Endothelial cell of umbilical vein (primary cell): ENCODE data around the gene ATP10A. TPM values are rescaled to one million over a fixed set of nuclear protein-coding genes. Genes with fewer than 3 reads are reported as not detected.

Experiments used
- BruUV-seq: library from RNA; stranded (reverse); fragments of 400-500 nt; replicated peaks from 2 replicates; lab custom pipeline; 2021; lab: Mats Ljungman, UMichigan
- CTCF ChIA-PET: fragments of 300-600, 350-600 bp; sonication (Branson Sonifier 250); formaldehyde crosslinking; loops from one replicate; lab custom pipeline; 2021; ENCODE audit warnings: antibody characterized with exemption, inconsistent platforms; lab: Charles Lee
- POLR2A ChIA-PET: fragments of 300-600, 350-600 bp; sonication (Branson Sonifier 250); formaldehyde crosslinking; loops from one replicate; lab custom pipeline; 2021; ENCODE audit warnings: antibody characterized with exemption, inconsistent platforms; lab: Charles Lee
- DNase-seq: peaks from one replicate; pipeline ENCODE4 v3.0.0-alpha.2; 2011; ENCODE audit warnings: low read depth, low spot score
- FAIRE-seq: peaks from 2 replicates; lab custom pipeline; 2011; peaks lifted over from hg19 to GRCh38; lab: Jason Lieb, UNC
- H2AFZ ChIP-seq: 2 replicates; pipeline ENCODE4 v1.6.0; 2012; ENCODE audit warnings: low read depth, low read length, control low read depth, inconsistent platforms
- H3K27ac ChIP-seq: 2 replicates; pipeline ENCODE4 v1.5.1; 2011; ENCODE audit warnings: low read depth, mild to moderate bottlenecking, control low read depth, low read length, moderate library complexity; ENCODE audit not compliant: insufficient read depth
- H3K27me3 ChIP-seq, 2 experiments: 2 replicates each; pipeline versions ENCODE4 v1.6.0 to v1.6.1; 2011; ENCODE audit warnings: low read length in 2 of 2, mixed read lengths in 1 of 2; ENCODE audit not compliant: control insufficient read depth in 2 of 2, insufficient read depth in 2 of 2
- H3K36me3 ChIP-seq, 2 experiments: 2 replicates in 1 of 2; 3 replicates in 1 of 2; pipeline ENCODE4 v1.5.1; 2011; ENCODE audit warnings: low read length in 2 of 2, mild to moderate bottlenecking in 1 of 2, moderate library complexity in 1 of 2; ENCODE audit not compliant: control insufficient read depth in 2 of 2, insufficient read depth in 2 of 2; ENCODE audit errors: extremely low read depth in 1 of 2
- H3K4me1 ChIP-seq: 3 replicates; pipeline ENCODE4 v1.5.1; 2011; ENCODE audit warnings: mild to moderate bottlenecking, low read length; ENCODE audit not compliant: control insufficient read depth, insufficient read depth; ENCODE audit errors: extremely low read depth
- H3K4me2 ChIP-seq: 2 replicates; pipeline ENCODE4 v1.6.1; 2011; ENCODE audit warnings: low read length, control low read depth, mixed read lengths; ENCODE audit not compliant: insufficient read depth
- H3K4me3 ChIP-seq, 3 experiments: fragments of 200-600 bp in 1 of 3; sonication (generic), shearing (Covaris generic) in 1 of 3; replicated peaks in 1 of 3; 2 replicates each; pipeline ENCODE4 v1.5.1; 2011 to 2016; ENCODE audit warnings: control low read depth in 3 of 3, low read length in 3 of 3, mild to moderate bottlenecking in 2 of 3, inconsistent platforms in 1 of 3, low read depth in 1 of 3, moderate library complexity in 1 of 3; ENCODE audit not compliant: insufficient read depth in 1 of 3
- H3K79me2 ChIP-seq: 2 replicates; pipeline ENCODE4 v1.6.0; 2012; ENCODE audit warnings: low read length, inconsistent platforms; ENCODE audit not compliant: control insufficient read depth, insufficient read depth
- H3K9ac ChIP-seq: replicated peaks from 2 replicates; pipeline ENCODE3; 2011; ENCODE audit warnings: low read length, control low read depth; ENCODE audit not compliant: insufficient read depth; ENCODE audit errors: extremely low read depth
- H3K9me1 ChIP-seq: replicated peaks from 3 replicates; pipeline ENCODE4 v1.6.0; 2011; ENCODE audit warnings: mild to moderate bottlenecking, low read length; ENCODE audit not compliant: control insufficient read depth, insufficient read depth; ENCODE audit errors: extremely low read depth
- H3K9me3 ChIP-seq: replicated peaks from 2 replicates; pipeline ENCODE4 v1.5.1; 2012; ENCODE audit warnings: low read length, inconsistent platforms; ENCODE audit not compliant: control insufficient read depth, insufficient read depth
- H4K20me1 ChIP-seq: replicated peaks from 2 replicates; pipeline ENCODE3; 2011; ENCODE audit warnings: mild to moderate bottlenecking, low read length; ENCODE audit not compliant: control insufficient read depth, insufficient read depth; ENCODE audit errors: extremely low read depth
- CTCF ChIP-seq, 2 donors: IDR thresholded peaks; 1 replicate in 1 of 2; 2 replicates in 1 of 2; pipeline ENCODE4 v1.5.1; 2011; ENCODE audit warnings: low read length in 2 of 2, mild to moderate bottlenecking in 2 of 2, moderate library complexity in 2 of 2, control low read depth in 1 of 2, inconsistent platforms in 1 of 2, low read depth in 1 of 2; ENCODE audit not compliant: insufficient read depth in 1 of 2; ENCODE audit errors: extremely low read depth in 1 of 2
- EZH2 ChIP-seq: IDR thresholded peaks from 2 replicates; pipeline ENCODE4 v1.6.1; 2012; ENCODE audit warnings: borderline replicate concordance, low read depth, mild to moderate bottlenecking, moderate library complexity, low read length, inconsistent platforms; ENCODE audit not compliant: severe bottlenecking
- FOS ChIP-seq: IDR thresholded peaks from 2 replicates; pipeline ENCODE4 v1.6.1; 2011; ENCODE audit warnings: mild to moderate bottlenecking, low read length, moderate library complexity, borderline replicate concordance; ENCODE audit not compliant: insufficient read depth
- GATA2 ChIP-seq: IDR thresholded peaks from 2 replicates; pipeline ENCODE4 v1.7.0; 2011; ENCODE audit warnings: low read depth, mild to moderate bottlenecking, moderate library complexity, mixed read lengths, low read length; ENCODE audit not compliant: insufficient read length, insufficient read depth
- JUN ChIP-seq: IDR thresholded peaks from 2 replicates; pipeline ENCODE4 v1.6.1; 2011; ENCODE audit warnings: borderline replicate concordance, low read depth; ENCODE audit not compliant: insufficient read length, insufficient read depth
- MAX ChIP-seq: IDR thresholded peaks from 2 replicates; pipeline ENCODE4 v1.6.1; 2011; ENCODE audit not compliant: insufficient read depth, insufficient read length
- MYC ChIP-seq: IDR thresholded peaks from one replicate; pipeline ENCODE4 v1.6.1; 2011; ENCODE audit warnings: mild to moderate bottlenecking, low read depth, low read length
- POLR2A ChIP-seq: IDR thresholded peaks from 2 replicates; pipeline ENCODE4 v1.6.1; 2012; ENCODE audit warnings: low read depth, mild to moderate bottlenecking, control low read depth, low read length
- POLR2AphosphoS5 ChIP-seq: IDR thresholded peaks from 2 replicates; pipeline ENCODE4 v1.6.1; 2012; ENCODE audit warnings: low read depth, mild to moderate bottlenecking, control low read depth, low read length, moderate library complexity; ENCODE audit not compliant: insufficient read depth
- dilution Hi-C: fragments of 300-500 bp; cut with MboI; formaldehyde crosslinking; loops from one replicate; pipeline ENCODE4 v1.15.0; 2019; ENCODE audit warnings: low sequenced_read_pairs; ENCODE audit not compliant: extremely low pct_ligation_motif_present
- intact Hi-C: fragments of 100-400 bp; cut with micrococcal nuclease; formaldehyde crosslinking; loops from one replicate; pipeline ENCODE4 v1.10.0; 2022
- polyA plus RNA-seq, 4 experiments: library from polyadenylated mRNA; depleted of rRNA in 3 of 4; stranded (reverse) in 3 of 4; unstranded in 1 of 4; fragments of >200 nt; gene quantifications; 2 replicates each; pipeline versions ENCODE4 v1.2.1 to v1.2.3, GENCODE V29; 2011 to 2012; ENCODE audit warnings: missing spikeins in 1 of 4
- total RNA-seq: library from RNA; stranded (reverse); gene quantifications from 2 replicates; pipeline ENCODE4 v1.2.3, GENCODE V29; 2021

The ATP10A gene
- total and polyA plus RNA-seq, 2 donors (not counting 3 experiments of a cell fraction or from before 2014, with no cell fraction given) = not detected

GRCh38 chr15:25797511-25797935, 65.6 kb downstream of the ATP10A start:
- FAIRE-seq = no peak
- ChIA-PET POLR2A (no interaction called here), CTCF (no interaction called here)
- no peaks in the 10 kb centered on the region for H3K36me3 ChIP-seq
- H3K79me2 ChIP-seq = no peaks in the 10 kb centered on the region
- intact Hi-C loops = no loop called here
- no peaks in the 10 kb centered on the region for H3K27me3 ChIP-seq
- H4K20me1 ChIP-seq = no peaks in the 10 kb centered on the region
- H3K4me2 ChIP-seq = no peak overlapping the region
- peaks cover 4% of the 10 kb centered on the region for H3K9me3 ChIP-seq
- no peak overlapping the region for H3K27ac ChIP-seq
- H3K9me1 ChIP-seq = no peaks in the 10 kb centered on the region
- DNase-seq = no peak
- dilution Hi-C loops = no loop called here
- no peak overlapping the region for H3K4me3 ChIP-seq
- no peak for TF ChIP-seq MYC
- no peak for TF ChIP-seq POLR2A
- TF ChIP-seq POLR2AphosphoS5 = no peak
- no peak for TF ChIP-seq FOS
- no peak for TF ChIP-seq CTCF (IDR thresholded peaks at IDR 0.05; ENCODE audit: extremely low read depth in 1 of 2, insufficient read depth in 1 of 2, low read depth in 1 of 2, low read length in 2 of 2)
- TF ChIP-seq MAX = no peak
- TF ChIP-seq JUN = no peak
- TF ChIP-seq GATA2 = no peak
- no peak for TF ChIP-seq EZH2
- H2AFZ ChIP-seq = no peak overlapping the region
- no peak overlapping the region for H3K9ac ChIP-seq
- no TSS peak for BruUV-seq
- H3K4me1 ChIP-seq = no peaks in the 10 kb centered on the region
